Fibroblast of skin of right biceps (primary cell): ENCODE data around the gene LRRK1.
"Not testable (repeated sequence)": the region's sequence is repeated elsewhere in the genome, so short reads cannot be mapped to it uniquely, and the experiment has no call there.

Source experiments
- DNase-seq: peaks from one replicate; pipeline ENCODE4 v3.0.0-alpha.2; 2013

Gene LRRK1

GRCh38 chr15:101062471-101063171 is 143.5 kb downstream of the LRRK1 start:
- no peak for DNase-seq

- no peak for DNase-seq
These were observed 144.1 kb downstream of the LRRK1 start for GRCh38 chr15:101063212-101063611.

GRCh38 chr15:101063891-101064794 is 145.0 kb downstream of the LRRK1 start:
- peak; percentile 8 for DNase-seq

- no peak for DNase-seq
These were observed 145.8 kb downstream of the LRRK1 start for GRCh38 chr15:101064795-101065569.

- DNase-seq = no peak
These were observed 146.5 kb downstream of the LRRK1 start for GRCh38 chr15:101065570-101066221.

GRCh38 chr15:101066501-101067408 is 147.6 kb downstream of the LRRK1 start:
- no peak for DNase-seq

GRCh38 chr15:101067660-101068522 is 148.7 kb downstream of the LRRK1 start:
- DNase-seq = no peak

- no peak for DNase-seq
These were observed 149.4 kb downstream of the LRRK1 start for GRCh38 chr15:101068523-101068960.

GRCh38 chr15:101068961-101069653 is 149.9 kb downstream of the LRRK1 start:
- DNase-seq = peak; percentile 43

GRCh38 chr15:101069654-101069973 is 150.5 kb downstream of the LRRK1 start:
- DNase-seq = no peak

GRCh38 chr15:101070024-101070423 is 150.9 kb downstream of the LRRK1 start:
- DNase-seq = no peak

- DNase-seq = peak; percentile 87
These were observed 151.5 kb downstream of the LRRK1 start for GRCh38 chr15:101070502-101071273.

- no peak for DNase-seq
These were observed 152.5 kb downstream of the LRRK1 start for GRCh38 chr15:101071651-101072050.

- DNase-seq = not testable (repeated sequence)
These were observed 153.1 kb downstream of the LRRK1 start for GRCh38 chr15:101072235-101072634.

GRCh38 chr15:101077806-101078668 is 158.9 kb downstream of the LRRK1 start:
- DNase-seq = not testable (repeated sequence)

GRCh38 chr15:101078669-101079323 is 159.6 kb downstream of the LRRK1 start:
- no peak for DNase-seq

- no peak for DNase-seq
These were observed 162.7 kb downstream of the LRRK1 start for GRCh38 chr15:101081900-101082299.
